Motor neuron (in vitro differentiated cells): ENCODE results near the gene ARHGAP19. TPM values are rescaled to one million over a fixed set of nuclear protein-coding genes. Genes with fewer than 3 reads are reported as not detected.

ENCODE experiments used
- ATAC-seq, 8 experiments: fragments of 200-7000 bp; cut with Tn5 transposase; replicated peaks in 6 of 8; 2 replicates each; pipeline ENCODE4 v1.8.0; 2021; ENCODE audit warnings: mild to moderate bottlenecking in 8 of 8, moderate library complexity in 8 of 8
- H3K27ac ChIP-seq, 2 donors: fragments of 250-450 bp; sonication (Bioruptor Pico); 2 replicates each; pipeline ENCODE4 v1.9.0; 2021; ENCODE audit warnings: antibody characterized with exemption in 2 of 2, mild to moderate bottlenecking in 2 of 2, moderate library complexity in 1 of 2
- H3K4me1 ChIP-seq, 2 donors: fragments of 250-450 bp; sonication (Bioruptor Pico); replicated peaks in 1 of 2; 2 replicates each; pipeline ENCODE4 v1.6.1; 2021; ENCODE audit warnings: antibody characterized with exemption in 2 of 2, mild to moderate bottlenecking in 2 of 2, moderate library complexity in 1 of 2
- H3K4me3 ChIP-seq, 5 donors: fragments of 250-450 bp; sonication (Bioruptor Pico); 2 replicates each; pipeline ENCODE4 v1.9.0; 2021; ENCODE audit warnings: antibody characterized with exemption in 5 of 5, mild to moderate bottlenecking in 5 of 5, moderate library complexity in 4 of 5
- WGBS, 10 experiments: fragments of 450-650 bp; shearing (Covaris generic); methylation state at CpG; one replicate each; pipeline ENCODE4 v1.0.0; 2022; 5-methylcytosine and 5-hydroxymethylcytosine counted together
- in situ Hi-C, 9 experiments: fragments of 400-800 bp; cut with MboI; loops; one replicate each; pipeline ENCODE4 v1.15.0; 2021; ENCODE audit warnings: low sequenced_read_pairs in 9 of 9, low pct_unique_long_range_greater_than_20kb in 2 of 9; ENCODE audit not compliant: unreplicated experiment in 9 of 9
- total RNA-seq, 8 experiments: library from RNA; unstranded; fragments of 300-600 nt; gene quantifications; 2 replicates each; pipeline versions ENCODE4 v1.2.3 to v1.2.4, GENCODE V29; 2022

ARHGAP19 gene
- total RNA-seq: 10 to 100 TPM in 6 of 8 experiments, 1 to 10 TPM in 2; 2.4 to 18.0 (median 11.9) TPM

GRCh38 chr10:97292097-97292861 is at the start of gene ARHGAP19:
TSS of gene ARHGAP19 (minus strand) at chr10:97292637. CDS start at chr10:97292627, 10 bp downstream.
- Histone ChIP-seq H3K4me3 (peak within 1 kb of the TSS; percentile 62 to 79 (median 75)), H3K27ac (peak within 1 kb of the TSS; percentile 66 to 87), H3K4me1 (peaks cover 4 to 7% of the 10 kb centered on the region in 2 donors)
- 0 to 6% (median 0%) methylated on average over 2 to 19 of the region's 55 CpGs for WGBS, 10 experiments
- ATAC-seq: peak; percentile 94 to 97 (median 96)
- in situ Hi-C loops: no loop called here

DNA sequence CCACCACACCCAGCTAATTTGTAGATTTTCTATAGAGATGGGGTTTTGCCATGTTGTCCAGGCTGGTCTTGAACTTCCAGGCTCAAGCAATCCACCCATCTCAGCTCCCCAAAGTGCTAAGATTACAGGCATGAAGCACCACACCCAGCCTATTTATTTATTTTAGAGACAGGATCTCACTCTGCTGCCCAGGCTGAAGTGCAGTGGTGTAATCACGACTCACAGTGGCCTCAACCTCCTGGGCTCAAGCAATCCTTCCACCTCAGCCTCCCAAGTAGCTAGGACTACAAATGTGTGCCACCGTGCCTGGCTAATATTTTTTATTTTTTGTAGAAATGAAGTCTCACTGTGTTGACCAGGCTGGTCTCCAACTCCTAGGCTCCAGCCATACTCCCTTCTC is 49.0 kb upstream of the ARHGAP19 start:
- in situ Hi-C loops: no loop called here
- no peak for ATAC-seq
- 17 to 86% (median 67%) methylated on average over 1 of the region's 2 CpGs; no CpG with 5 or more reads in 5 of the 10 experiments for WGBS, 10 experiments
- Histone ChIP-seq H3K27ac (no peak overlapping the region), H3K4me1 (peaks cover 8 to 12% of the 10 kb centered on the region in 2 donors), H3K4me3 (no peak overlapping the region)

- no peak for ATAC-seq
- H3K4me1 ChIP-seq: peaks cover 8 to 12% of the 10 kb centered on the region in 2 donors
- H3K27ac ChIP-seq: no peak overlapping the region
- H3K4me3 ChIP-seq: no peak overlapping the region
- WGBS, 10 experiments: 11 to 62% (median 52%) methylated on average over 1 to 5 of the region's 5 CpGs; no CpG with 5 or more reads in 3 of the 10 experiments
- in situ Hi-C loops: no loop called here
Measured at GRCh38 chr10:97338041-97338440, 45.6 kb upstream of the ARHGAP19 start.

DNA sequence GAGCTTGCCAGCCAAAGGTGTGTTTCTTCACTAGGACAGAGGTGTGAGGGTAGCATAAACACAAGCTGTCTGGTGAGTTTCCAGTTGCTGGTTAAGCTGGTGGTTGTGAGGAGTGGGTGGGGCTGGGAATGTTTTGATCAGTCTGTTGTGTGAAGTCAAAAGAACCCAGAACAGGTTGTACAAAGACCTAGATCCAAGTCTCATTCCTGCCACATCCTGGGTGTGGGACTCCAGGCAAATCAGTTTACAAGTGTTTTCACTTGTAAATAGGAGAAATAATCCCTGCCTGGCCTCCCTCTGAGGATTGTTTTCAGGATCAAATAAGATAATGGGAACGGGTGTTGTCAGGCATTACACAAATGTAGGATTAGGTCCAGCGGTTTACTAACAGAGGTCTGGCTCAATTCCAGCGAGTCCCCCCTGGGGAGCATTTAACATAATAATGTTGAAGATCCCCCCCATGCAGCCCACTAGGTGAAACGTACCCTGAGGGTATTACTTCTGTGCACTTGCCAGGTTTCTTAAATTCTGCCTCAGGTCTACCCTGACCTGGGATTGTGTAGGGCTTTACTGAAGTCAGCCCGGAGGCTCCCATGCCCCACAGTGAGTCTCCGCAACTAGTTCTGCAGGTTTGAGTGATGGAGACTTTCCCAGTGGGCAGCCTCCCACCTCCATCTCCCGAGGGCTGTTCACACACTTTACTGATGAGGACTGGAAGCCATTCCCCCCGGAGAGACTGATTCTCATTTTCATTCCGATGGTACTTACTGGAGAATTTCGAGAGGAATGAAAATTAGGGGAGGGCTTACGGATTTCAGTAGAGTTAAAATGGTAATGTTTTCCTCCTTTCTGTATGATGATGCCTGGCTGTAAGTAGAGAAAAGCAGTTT is 44.8 kb upstream of the ARHGAP19 start:
- WGBS, 10 experiments: 0 to 21% (median 5%) methylated on average over 2 to 8 of the region's 11 CpGs; no CpG with 5 or more reads in 1 of the 10 experiments
- Histone ChIP-seq H3K27ac (no peak overlapping the region), H3K4me3 (peak overlapping the region in 2 of 5 donors; percentile 5 to 6), H3K4me1 (peaks cover 9 to 16% of the 10 kb centered on the region in 2 donors)
- ATAC-seq: peak in 2 of 8 experiments; percentile 5 to 9
- in situ Hi-C loops: no loop called here

GRCh38 chr10:97336446-97336845 is 44.0 kb upstream of the ARHGAP19 start:
- H3K4me1 ChIP-seq: peaks cover 17 to 22% of the 10 kb centered on the region in 2 donors
- in situ Hi-C loops: no loop called here
- no peak for ATAC-seq
- no peak overlapping the region for H3K27ac ChIP-seq
- H3K4me3 ChIP-seq: no peak overlapping the region
- WGBS, 10 experiments: 0 to 65% (median 33%) methylated on average over 1 to 5 of the region's 5 CpGs

GRCh38 chr10:97336006-97336405 is 43.6 kb upstream of the ARHGAP19 start:
- no peak overlapping the region for H3K4me3 ChIP-seq
- in situ Hi-C loops: no loop called here

DNA sequence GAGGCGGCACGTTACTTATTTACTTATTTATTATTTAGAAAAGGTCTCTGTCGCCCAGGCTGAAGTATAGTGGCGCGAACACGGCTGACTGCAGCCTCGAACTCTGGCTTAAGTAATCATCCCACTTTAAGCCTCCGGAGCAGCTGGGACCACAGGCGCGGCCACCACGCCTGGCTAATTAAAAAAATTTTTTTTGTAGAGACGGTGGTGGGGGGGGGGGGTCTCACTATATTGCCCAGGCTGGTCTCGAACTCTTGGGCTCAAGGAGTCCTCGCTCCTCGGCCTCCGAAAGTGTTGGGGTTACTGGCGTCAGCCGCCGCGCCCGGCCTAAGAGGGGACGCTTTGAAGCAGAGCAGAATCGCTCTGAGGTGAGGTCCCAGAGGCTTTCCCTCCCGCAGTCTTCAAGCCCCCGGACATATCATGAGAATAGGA is 42.8 kb upstream of the ARHGAP19 start:
- peaks cover 21 to 22% of the 10 kb centered on the region in 2 donors for H3K4me1 ChIP-seq
- ATAC-seq: peak in 1 of 8 experiments; percentile 1
- in situ Hi-C loops: no loop called here
- H3K27ac ChIP-seq: no peak overlapping the region
- 7 to 59% (median 12%) methylated on average over 3 to 13 of the region's 25 CpGs; no CpG with 5 or more reads in 5 of the 10 experiments for WGBS, 10 experiments
- H3K4me3 ChIP-seq: peak overlapping the region; percentile 52 to 97 (median 90)

More at GRCh38 chr10:97336006-97336405, 43.6 kb upstream of the ARHGAP19 start:
- no peak for ATAC-seq
- Histone ChIP-seq H3K27ac (no peak overlapping the region), H3K4me1 (peaks cover 21 to 22% of the 10 kb centered on the region in 2 donors)
- 10 to 90% (median 62%) methylated on average over 2 to 5 of the region's 5 CpGs; no CpG with 5 or more reads in 1 of the 10 experiments for WGBS, 10 experiments

DNA sequence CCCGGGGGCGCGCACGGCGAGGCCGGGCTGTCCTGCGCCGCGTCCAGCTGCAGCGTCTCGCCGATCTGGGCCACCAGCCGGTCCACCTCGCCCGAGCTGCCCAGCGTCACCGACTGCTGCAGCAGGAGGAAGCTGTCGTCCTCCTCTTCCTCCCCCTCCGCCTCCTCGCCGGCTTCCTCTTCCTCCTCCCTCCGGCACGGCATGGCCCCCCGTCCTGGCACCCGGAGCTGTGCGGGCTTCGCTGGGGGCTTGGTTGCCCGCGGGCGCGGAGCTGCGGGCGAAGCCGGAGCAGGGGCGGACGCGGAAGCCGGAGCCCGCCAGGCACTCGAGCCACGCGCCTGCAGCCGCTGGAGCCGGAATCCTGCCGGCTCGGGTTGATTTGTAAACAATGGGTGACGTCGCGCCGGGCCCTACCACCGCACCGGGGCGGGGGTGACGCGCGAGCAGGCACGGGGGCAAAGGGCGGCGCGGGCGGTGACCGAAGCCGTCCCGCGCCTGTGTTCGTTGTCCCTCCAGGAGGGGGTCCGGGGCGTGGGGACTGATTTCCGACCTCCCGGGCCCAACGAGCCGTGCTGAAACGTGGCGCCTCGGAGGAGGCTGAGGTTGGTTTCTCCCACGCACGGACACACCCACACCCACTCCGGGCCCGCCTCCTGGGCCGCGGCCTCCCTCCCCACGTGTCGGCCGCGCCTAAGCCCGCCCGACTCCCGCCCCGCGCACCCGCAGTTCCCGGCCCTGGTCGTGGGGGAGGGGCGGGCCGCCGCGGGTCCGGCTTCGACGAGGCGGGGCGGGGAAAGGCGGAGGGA is 42.1 kb upstream of the ARHGAP19 start, which contains the start of gene FRAT2:
TSS of gene FRAT2 (minus strand) at position 360 of the 806 bp plus-strand sequence. CDS start at position 203, 157 bp downstream.
- Histone ChIP-seq H3K4me3 (peak within 1 kb of the TSS; percentile 52 to 97 (median 90)), H3K4me1 (peaks cover 21 to 22% of the 10 kb centered on the region in 2 donors), H3K27ac (peak within 1 kb of the TSS; percentile 90 to 95)
- in situ Hi-C loops: no loop called here
- WGBS, 10 experiments: 0% methylated on average over 10 of the region's 103 CpGs; no CpG with 5 or more reads in 9 of the 10 experiments
- ATAC-seq: peak; percentile 72 to 87 (median 82)

GRCh38 chr10:97333601-97334369 is 41.3 kb upstream of the ARHGAP19 start:
- in situ Hi-C loops: no loop called here
- H3K4me3 ChIP-seq: peak overlapping the region; percentile 52 to 97 (median 90)
- peak; percentile 9 to 44 (median 30) for ATAC-seq
- WGBS, 10 experiments: 0 to 20% (median 3%) methylated on average over 3 to 14 of the region's 89 CpGs; no CpG with 5 or more reads in 7 of the 10 experiments
- H3K27ac ChIP-seq: peak overlapping the region; percentile 90 to 95
- peaks cover 22 to 25% of the 10 kb centered on the region in 2 donors for H3K4me1 ChIP-seq

GRCh38 chr10:97333351-97333600 is 40.8 kb upstream of the ARHGAP19 start:
- Histone ChIP-seq H3K4me3 (peak overlapping the region; percentile 52 to 97 (median 90)), H3K4me1 (peaks cover 22 to 25% of the 10 kb centered on the region in 2 donors), H3K27ac (no peak overlapping the region)
- WGBS, 10 experiments: 0 to 2% (median 0%) methylated on average over 2 to 7 of the region's 7 CpGs; no CpG with 5 or more reads in 5 of the 10 experiments
- in situ Hi-C loops: no loop called here
- ATAC-seq: peak in 6 of 8 experiments; percentile 2 to 29 (median 8)

DNA sequence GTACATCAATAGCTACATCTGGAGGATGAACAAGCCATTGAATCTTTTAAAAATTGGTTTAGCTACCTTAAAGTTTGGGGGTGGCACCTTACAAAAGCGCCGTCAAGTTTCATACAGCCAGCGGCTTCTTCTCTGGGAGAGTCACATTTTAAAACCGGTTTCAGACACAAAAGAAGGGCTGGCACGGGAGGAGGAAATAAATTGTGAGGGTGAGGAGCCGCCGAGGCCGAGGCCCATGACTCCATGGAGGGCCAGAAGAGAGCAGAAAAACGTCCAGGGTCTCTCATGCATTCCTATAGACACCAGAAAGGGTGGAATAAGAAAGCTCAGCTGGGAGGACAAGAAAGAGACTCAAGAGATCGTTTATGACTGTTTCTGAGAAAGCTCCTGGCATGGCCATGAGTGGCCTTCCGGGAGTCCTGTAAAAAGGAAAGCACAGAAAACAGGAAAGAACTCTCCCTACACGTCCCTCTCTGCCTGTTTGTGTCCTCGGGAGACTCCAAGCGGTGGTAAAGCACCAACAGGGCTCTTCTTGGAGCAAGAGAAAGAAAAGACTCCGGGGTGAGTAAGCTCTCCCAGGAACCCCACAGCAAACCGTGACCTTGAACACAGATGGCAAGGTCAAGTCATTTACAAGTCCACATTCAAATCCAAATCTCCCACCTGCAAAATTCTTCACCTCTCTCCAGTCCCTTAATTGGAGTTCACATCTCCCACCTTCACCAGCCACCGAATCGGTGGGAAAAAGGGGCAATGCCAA is 40.3 kb upstream of the ARHGAP19 start:
- Histone ChIP-seq H3K4me3 (peak overlapping the region; percentile 52 to 97 (median 90)), H3K4me1 (peaks cover 21 to 25% of the 10 kb centered on the region in 2 donors), H3K27ac (no peak overlapping the region)
- in situ Hi-C loops: no loop called here
- peak in 6 of 8 experiments; percentile 9 to 27 (median 16) for ATAC-seq
- 0 to 52% (median 9%) methylated on average over 2 to 17 of the region's 18 CpGs for WGBS, 10 experiments
